Measurements from ENCODE around the gene NSMCE1.
"Not testable (repeated sequence)": the region's sequence is repeated elsewhere in the genome, so short reads cannot be mapped to it uniquely, and the experiment has no call there.

Gene NSMCE1

GRCh38 chr16:27302126-27302525 lies 33.6 kb upstream of the NSMCE1 start:
- no peak for DNase-seq

- DNase-seq: no peak
These were observed 32.8 kb upstream of the NSMCE1 start for GRCh38 chr16:27301236-27301861.

GRCh38 chr16:27298132-27298531 lies 29.6 kb upstream of the NSMCE1 start:
- DNase-seq: no peak

GRCh38 chr16:27293343-27293742 lies 24.8 kb upstream of the NSMCE1 start:
- no peak for DNase-seq

GRCh38 chr16:27291722-27292240 lies 23.2 kb upstream of the NSMCE1 start:
- DNase-seq: no peak

- no peak for DNase-seq
These were observed 22.5 kb upstream of the NSMCE1 start for GRCh38 chr16:27291106-27291505.

- no peak for DNase-seq
These were observed 22.0 kb upstream of the NSMCE1 start for GRCh38 chr16:27290562-27290961.

- no peak for DNase-seq
These were observed 21.1 kb upstream of the NSMCE1 start for GRCh38 chr16:27289669-27290068.

GRCh38 chr16:27288313-27288712 lies 19.7 kb upstream of the NSMCE1 start:
- DNase-seq: not testable (repeated sequence)

- DNase-seq: no peak
These were observed 19.3 kb upstream of the NSMCE1 start for GRCh38 chr16:27287887-27288286.

GRCh38 chr16:27287051-27287811 lies 18.7 kb upstream of the NSMCE1 start:
- no peak for DNase-seq

- no peak for DNase-seq
These were observed 17.9 kb upstream of the NSMCE1 start for GRCh38 chr16:27286451-27286850.

GRCh38 chr16:27285676-27286196 lies 17.2 kb upstream of the NSMCE1 start:
- no peak for DNase-seq

GRCh38 chr16:27284865-27285675 lies 16.5 kb upstream of the NSMCE1 start:
- no peak for DNase-seq

GRCh38 chr16:27281243-27281642 lies 12.7 kb upstream of the NSMCE1 start:
- no peak for DNase-seq

GRCh38 chr16:27275394-27275793 lies 6.8 kb upstream of the NSMCE1 start:
- DNase-seq: no peak

GRCh38 chr16:27274424-27274874 lies 5.9 kb upstream of the NSMCE1 start:
- DNase-seq: not testable (repeated sequence)

GRCh38 chr16:27273670-27274423 lies 5.3 kb upstream of the NSMCE1 start:
- DNase-seq: no peak

- DNase-seq: no peak
These were observed 4.7 kb upstream of the NSMCE1 start for GRCh38 chr16:27273330-27273669.

- DNase-seq: not testable (repeated sequence)
These were observed 4.1 kb upstream of the NSMCE1 start for GRCh38 chr16:27272697-27273096.

- DNase-seq: no peak
These were observed 3.5 kb upstream of the NSMCE1 start for GRCh38 chr16:27272076-27272475.

- DNase-seq: no peak
These were observed 1.8 kb upstream of the NSMCE1 start for GRCh38 chr16:27270349-27270748.

Measured in NK-92 treated with Interleukin-12 subunit alpha and Interleukin-12 subunit beta, amount 100 ng/mL, for 24 hours (cell line).